HG03060 (cell line): Measurements from ENCODE around the gene CLCN2.
A peak's percentile ranks its signal among the peaks of the same experiment; 100 is the strongest.

Experiments used
- ATAC-seq: cut with Tn5 transposase; IDR thresholded peaks from one replicate; pipeline ENCODE4 v1.9.1; 2021; ENCODE audit warnings: low read depth, moderate number of reproducible peaks; ENCODE audit not compliant: unreplicated experiment

CLCN2 gene

DNA sequence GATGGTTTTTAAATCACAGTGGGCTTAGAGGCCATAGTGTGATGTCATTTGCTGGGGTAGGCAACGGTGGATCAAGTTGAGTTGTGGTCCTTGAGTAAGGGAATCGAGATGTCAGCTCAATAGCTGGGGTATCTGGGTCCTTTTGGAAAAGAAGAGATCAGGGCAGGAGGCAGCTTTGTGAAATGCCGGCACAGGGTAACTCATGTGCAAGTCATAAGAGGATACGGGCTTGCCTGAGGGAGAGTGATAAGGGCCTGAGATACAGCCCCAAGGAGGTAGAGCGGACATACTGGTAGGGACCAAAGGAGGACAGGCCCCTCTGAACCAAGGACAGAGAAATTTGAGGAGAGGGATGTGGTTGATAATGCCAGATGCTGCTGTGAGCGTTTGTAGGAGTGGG, 28.2 kb downstream of the CLCN2 start:
- no peak for ATAC-seq

DNA sequence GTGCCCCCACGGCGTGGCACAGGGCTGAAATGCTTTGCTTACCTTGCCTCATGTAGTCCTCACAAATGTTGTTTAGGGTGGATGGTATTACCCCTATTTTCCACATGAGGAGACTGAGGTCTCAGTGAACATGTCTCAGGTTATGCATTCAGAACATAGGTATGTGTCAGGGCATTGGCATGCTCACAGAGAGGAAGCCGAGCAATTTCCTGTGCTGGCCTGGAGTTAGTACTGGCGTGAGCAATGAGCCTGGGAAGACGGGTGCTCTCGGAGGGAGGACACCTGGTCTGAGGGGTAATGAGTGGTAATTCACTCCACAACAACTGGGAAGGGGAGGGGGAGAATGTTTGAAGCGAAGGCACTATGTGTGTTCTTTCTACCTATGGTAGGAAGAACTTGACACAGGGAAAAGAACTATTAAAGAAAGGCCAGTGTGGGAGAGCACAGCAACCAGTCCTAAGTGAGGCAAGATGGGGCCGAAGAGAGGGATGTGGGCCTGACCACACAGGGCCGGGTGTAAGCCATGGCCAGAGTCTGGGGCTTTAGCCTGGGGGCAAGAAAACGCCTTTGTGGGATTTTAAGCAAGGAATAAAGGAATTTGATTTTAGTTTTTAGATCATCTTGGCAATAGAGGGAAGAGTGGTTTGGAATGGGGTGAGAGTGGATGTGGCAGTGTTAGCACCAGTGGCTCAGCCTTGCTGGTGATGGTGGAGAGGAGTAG, 28.9 kb downstream of the CLCN2 start:
- no peak for ATAC-seq

DNA sequence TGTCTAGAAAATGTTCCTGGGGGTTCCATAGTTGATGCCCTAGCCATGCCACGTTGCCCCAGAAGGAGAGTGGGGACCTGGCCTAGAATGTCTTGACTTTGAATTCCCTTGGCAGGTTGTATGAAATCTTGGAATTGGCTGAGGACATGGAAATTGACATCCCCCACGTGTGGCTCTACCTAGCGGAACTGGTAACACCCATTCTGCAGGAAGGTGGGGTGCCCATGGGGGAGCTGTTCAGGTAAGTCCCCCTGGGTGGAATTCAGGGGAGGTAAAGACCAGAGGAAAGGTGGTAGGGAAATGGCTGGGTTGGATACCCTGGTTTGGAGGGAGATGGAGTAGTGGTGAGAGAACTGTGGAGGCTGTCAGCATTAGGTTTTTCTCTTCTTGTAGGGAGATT, 32.9 kb downstream of the CLCN2 start:
- ATAC-seq: no peak

DNA sequence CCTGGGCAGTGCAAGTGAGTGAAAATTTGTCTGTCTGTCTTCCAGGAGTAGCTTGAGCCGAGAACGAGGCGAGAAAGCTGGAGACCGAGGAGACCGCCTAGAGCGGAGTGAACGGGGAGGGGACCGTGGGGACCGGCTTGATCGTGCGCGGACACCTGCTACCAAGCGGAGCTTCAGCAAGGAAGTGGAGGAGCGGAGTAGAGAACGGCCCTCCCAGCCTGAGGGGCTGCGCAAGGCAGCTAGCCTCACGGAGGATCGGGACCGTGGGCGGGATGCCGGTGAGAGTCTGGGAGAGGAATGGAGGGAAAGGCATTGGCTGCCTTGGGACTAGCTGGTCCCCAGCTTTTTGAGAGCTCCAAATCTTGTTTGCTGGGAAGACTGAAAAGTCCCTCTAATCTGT, 34.2 kb downstream of the CLCN2 start:
- ATAC-seq: no peak

DNA sequence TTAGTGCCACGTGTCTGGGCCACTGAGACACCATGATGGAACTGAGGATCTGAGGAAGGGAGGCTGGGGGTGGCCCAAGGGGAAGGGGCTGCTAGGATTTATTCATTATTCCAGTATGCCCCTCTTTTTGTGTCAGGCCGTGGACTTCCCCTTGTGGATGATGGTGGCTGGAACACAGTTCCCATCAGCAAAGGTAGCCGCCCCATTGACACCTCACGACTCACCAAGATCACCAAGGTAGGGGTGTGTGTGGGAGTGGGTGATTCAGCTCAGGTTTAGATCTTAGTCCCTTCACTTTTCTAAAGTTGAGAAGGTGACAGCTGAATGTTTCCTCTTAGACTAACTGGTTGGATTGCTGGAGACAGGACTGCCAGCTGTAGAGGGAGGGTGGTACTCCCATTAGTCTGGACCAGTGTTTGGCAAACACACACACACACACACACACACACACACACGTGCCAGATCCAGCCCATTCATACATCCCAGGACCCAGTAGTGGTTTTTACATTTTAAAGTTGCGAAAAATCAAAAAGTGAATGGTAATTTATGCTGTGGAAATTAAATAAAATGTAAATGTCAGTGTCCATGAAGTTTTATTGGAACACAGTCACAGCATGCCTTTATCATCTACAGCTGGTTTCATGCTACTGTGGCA, 35.6 kb downstream of the CLCN2 start:
- no peak for ATAC-seq

DNA sequence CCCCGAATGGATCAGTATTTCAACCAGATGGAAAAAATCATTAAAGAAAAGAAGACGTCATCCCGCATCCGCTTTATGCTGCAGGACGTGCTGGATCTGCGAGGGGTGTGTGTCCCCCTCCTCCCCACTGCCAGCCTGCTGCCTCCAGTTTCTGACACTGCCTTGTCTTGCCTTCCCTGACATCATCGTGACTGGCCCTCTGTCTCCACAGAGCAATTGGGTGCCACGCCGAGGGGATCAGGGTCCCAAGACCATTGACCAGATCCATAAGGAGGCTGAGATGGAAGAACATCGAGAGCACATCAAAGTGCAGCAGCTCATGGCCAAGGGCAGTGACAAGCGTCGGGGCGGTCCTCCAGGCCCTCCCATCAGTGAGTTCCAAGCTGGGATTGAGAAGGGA, 36.1 kb downstream of the CLCN2 start:
- no peak for ATAC-seq

DNA sequence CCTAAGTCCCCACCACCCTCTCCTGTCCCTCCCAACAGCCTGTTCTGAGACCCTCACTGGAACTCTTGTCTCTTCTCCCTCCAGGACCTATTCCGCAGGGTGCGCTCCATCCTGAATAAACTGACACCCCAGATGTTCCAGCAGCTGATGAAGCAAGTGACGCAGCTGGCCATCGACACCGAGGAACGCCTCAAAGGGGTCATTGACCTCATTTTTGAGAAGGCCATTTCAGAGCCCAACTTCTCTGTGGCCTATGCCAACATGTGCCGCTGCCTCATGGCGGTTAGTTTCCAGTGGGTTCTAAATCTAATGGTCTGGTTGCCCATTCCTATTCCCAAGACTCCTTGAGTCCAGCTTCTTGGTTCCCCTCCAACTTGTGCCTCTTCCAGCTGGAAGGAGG, 37.7 kb downstream of the CLCN2 start:
- ATAC-seq: no peak

DNA sequence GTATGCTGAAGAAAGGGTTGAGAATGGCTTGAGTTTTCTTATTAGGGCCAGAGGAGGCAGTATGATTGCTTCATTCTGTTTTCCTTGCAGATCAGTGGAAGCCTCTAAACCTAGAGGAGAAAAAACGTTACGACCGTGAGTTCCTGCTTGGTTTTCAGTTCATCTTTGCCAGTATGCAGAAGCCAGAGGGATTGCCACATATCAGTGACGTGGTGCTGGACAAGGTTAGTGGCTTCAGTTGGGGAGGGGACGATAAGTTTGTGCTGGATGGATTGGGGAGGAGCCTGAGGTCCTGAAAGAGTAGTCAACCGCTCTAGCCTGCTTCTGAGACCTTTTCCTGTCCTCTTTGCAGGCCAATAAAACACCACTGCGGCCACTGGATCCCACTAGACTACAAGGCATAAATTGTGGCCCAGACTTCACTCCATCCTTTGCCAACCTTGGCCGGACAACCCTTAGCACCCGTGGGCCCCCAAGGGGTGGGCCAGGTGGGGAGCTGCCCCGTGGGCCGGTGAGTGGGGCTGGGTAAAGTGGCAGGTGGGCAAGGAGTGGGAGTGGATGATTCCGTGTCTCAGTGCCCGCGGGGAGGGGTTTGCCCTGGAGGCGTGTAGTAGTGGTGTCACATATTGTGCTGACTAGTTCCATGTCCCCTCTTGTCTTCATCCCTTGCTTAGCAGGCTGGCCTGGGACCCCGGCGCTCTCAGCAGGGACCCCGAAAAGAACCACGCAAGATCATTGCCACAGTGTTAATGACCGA, 38.5 kb downstream of the CLCN2 start:
- no peak for ATAC-seq

DNA sequence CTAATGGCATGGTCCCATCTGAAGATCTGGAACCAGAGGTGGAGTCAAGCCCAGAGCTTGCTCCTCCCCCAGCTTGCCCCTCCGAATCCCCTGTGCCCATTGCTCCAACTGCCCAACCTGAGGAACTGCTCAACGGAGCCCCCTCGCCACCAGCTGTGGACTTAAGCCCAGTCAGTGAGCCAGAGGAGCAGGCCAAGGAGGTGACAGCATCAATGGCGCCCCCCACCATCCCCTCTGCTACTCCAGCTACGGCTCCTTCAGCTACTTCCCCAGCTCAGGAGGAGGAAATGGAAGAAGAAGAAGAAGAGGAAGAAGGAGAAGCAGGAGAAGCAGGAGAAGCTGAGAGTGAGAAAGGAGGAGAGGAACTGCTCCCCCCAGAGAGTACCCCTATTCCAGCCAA, 39.7 kb downstream of the CLCN2 start:
- ATAC-seq: no peak

DNA sequence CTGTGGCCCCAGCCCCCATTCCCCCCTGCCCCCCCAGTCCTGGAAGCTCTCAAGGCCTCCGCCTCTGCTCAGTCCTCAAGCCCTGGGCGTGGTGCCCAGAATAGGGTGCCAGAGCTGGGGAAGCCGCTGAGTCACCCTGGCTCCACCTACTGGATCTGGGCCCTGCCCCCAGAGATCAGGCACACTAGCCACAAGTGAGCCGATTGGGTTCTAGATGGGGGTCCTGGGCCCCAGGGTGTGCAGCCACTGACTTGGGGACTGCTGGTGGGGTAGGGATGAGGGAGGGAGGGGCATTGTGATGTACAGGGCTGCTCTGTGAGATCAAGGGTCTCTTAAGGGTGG, 41.3 kb downstream of the CLCN2 start:
- ATAC-seq: no peak

DNA sequence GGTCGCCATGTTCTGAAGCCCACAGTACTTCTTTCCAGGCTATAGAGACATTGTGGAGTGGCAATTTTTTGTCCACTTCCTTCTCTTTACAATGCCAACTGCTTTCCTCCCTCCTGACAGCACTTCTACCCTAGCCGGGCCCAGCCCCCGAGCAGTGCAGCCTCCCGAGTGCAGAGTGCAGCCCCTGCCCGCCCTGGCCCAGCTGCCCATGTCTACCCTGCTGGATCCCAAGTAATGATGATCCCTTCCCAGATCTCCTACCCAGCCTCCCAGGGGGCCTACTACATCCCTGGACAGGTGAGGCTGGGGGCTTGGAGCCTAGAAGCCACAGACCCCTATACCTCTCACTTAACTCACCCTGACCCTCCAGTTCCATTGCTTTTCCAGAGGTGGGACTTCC, 44.2 kb downstream of the CLCN2 start:
- no peak for ATAC-seq

DNA sequence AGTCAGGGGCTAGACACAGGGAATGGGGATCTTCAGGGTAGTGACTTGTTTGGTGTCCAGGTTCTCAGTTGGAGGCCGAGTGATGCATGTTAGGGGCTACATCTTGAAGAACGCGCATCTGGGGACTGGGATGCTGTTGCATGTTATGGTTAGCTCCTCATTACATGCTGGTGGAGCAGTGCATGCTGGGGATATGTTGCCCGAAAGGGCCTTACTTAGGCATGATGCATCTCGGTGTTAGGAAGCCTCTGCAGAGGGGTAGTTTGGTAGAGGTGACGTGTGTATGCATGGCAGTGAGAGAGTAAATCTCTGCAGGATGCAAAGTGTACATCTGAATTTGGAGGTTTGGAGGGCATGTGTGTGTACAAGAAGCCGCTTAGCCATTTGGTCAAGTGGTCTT, 44.6 kb downstream of the CLCN2 start:
- ATAC-seq: no peak

DNA sequence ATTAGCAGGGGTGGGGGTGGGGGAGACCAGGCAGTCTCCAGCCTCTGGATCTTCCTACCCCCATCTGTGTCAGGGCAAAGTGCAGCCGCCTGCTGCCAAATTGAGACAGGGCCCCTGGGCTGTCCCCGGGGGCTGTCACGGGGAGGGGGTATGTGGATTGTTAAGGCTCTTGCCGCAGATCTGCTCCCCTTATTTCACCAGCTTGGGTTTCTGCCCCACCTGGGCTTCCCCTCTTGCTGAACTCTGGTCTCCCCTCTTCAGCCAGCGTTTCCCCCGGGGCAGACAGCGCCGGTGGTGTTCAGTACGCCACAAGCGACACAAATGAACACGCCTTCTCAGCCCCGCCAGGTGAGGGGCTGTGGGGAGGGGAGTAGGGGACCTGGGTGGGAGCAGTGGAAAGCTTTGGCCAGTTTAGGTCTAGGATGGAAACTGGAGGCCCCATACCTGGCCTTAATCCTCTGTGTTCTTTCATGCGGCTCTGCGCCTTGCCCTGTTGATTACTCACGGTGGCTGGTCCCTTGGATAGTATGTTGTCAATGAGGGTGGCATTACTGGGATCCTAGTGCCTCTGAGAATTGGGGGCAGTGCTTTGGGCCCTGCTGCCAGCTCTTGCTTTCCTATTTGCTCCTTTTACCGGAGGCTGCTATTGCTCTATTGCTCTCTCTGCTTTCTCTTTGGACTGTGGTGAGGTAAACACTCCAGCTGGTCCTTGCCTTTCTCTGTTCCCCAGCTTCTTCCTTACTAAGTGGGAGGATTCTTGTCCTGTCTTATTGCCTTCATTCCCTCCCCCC, 45.3 kb downstream of the CLCN2 start:
- no peak for ATAC-seq

DNA sequence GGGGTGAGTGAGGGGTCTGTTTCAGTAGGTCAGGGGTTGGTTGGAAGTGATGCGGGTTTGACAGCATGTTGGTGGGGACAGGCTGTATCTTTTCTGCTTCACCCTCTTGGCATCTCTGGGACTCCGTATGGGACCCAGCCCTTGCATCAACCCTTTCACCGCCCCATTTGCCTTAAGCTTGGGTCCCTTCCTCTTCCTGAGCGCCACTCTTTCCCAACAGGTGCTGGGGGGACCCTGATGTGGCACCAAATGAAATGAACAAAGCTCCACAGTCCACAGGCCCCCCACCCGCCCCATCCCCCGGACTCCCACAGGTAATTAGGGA, 45.9 kb downstream of the CLCN2 start:
- ATAC-seq: no peak

DNA sequence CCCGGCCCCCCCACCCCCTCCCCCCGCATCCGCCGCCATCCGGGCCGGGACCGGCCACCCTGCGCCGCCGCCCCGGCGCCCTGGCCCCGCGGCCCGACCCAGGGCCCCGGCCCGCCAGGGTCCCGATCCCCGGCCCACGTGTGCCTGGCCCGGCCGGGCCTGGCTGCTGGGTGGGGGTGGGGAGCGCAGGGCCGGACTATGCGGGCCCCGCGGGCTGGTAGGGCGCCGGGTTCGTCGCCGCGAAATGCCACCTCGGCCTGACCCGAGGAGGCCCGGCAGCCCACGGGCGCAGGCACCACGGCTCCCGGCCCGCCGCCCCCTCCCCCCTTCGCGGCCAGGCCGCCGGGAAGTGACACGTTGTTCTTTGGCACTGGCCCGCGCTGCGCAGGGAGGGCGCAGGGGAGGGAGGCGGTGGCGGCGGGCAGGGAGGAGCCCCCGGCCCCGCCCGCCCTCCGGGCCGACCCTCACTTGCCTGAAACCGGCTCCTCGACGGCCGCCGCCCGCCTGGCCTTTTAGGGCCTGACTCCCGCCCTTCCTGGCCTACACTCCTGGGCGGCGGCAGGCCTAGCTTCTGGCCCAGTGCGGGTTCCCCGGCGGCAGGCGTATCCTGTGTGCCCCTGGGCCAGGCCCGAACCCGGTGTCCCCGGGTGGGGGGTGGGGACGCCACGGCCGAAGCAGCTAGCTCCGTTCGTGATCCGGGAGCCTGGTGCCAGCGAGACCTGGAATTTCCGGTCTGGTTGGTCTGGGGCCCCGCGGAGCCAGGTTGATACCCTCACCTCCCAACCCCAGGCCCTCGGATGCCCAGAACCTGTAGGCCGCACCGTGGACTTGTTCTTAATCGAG, 46.5 kb downstream of the CLCN2 start:
- peak; percentile 22 for ATAC-seq

DNA sequence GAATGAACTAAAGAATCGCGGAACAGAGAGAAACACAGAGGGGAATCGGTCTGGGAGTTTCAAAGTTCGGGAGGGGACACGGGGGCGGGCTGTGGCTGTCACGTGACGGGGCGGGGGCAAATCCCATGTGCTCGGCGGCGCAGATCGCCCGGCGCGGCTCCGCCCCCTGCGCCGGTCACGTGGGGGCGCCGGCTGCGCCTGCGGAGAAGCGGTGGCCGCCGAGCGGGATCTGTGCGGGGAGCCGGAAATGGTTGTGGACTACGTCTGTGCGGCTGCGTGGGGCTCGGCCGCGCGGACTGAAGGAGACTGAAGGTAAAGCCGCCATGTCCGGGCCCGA, 47.1 kb downstream of the CLCN2 start, which contains the start of gene EIF4G1:
Gene EIF4G1, plus strand, starts transcription at position 244 of the 337 bp plus-strand sequence. CDS start 1,191 bp downstream, outside the sequence.
- ATAC-seq: peak; percentile 72

DNA sequence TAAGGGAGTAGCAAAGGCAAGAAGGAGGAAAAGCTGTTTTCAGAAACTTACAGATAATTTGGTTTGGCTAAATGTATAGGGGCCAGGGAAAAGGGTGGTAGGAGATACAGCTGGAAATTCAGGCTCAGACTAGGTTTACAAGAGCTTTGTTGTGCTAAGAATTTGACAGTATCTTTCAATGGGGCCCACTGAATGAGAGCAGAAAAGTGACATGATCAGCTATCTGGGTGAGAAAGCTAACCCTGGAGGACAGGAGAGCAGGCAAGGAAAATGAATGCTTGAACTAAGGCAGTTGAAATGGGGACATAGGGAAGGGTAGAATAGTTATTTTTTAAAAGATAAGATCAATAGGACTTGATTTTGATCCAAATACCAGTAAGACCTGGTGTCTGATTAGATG, 49.8 kb downstream of the CLCN2 start:
- ATAC-seq: no peak

DNA sequence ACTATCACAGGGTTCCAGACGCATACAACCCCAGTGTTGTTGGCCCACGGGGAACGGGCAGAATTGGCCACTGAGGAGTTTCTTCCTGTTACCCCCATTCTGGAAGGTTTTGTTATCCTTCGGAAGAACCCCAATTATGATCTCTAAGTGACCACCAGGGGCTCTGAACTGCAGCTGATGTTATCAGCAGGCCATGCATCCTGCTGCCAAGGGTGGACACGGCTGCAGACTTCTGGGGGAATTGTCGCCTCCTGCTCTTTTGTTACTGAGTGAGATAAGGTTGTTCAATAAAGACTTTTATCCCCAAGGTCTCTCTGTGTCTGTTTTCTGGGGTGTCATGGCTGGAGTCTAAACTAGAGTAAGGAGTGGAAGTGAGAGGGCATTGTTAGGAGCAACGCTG, 52.7 kb downstream of the CLCN2 start:
- ATAC-seq: no peak

DNA sequence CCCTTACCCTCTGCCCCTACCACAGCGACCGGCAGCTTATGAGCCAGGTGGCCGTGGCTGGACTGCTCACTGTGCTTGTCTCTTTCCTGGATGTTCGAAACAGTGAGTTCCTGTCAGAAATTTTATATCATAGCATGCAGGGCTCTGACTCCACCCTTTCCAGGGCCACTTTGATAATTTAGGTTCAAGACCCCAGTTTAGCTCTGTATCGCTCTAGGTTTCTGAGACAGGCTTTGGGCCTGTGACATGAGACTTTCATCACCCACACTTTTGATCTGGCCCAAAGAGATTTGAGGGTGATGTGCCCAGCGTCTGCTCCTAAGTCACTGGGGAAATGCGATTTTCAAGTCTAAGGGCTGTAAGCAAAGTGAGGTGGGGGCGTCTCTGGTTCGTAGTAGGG, 53.5 kb downstream of the CLCN2 start:
- no peak for ATAC-seq

DNA sequence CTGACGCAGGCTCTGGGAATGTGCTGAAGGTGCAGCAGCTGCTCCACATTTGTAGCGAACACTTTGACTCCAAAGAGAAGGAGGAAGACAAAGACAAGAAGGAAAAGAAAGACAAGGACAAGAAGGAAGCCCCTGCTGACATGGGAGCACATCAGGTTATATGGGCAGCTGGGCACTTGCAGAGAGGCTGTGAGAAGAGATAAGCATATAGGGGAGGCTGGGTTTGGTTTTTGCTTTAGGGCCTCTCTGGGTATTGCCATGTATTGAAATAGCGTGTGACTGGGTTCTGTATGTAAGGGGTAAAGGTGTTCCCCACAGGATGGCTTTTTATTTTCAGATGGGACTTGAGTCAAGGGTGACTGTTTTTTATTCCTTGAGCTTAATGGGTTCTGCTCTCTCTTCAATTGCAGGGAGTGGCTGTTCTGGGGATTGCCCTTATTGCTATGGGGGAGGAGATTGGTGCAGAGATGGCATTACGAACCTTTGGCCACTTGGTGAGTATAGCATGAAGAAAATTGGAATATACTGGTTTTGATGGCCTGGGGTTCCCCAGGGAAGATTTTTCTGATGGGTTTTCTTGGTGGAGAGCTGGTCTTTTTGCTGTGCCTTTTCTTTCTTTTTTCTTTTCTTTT, 54.9 kb downstream of the CLCN2 start:
- no peak for ATAC-seq
